Measurements from ENCODE around the gene NAALADL2. TPM values are rescaled to one million over a fixed set of nuclear protein-coding genes. Genes with fewer than 3 reads are reported as not detected.
"Not testable (repeated sequence)": the region's sequence is repeated elsewhere in the genome, so short reads cannot be mapped to it uniquely, and the experiment has no call there.

NAALADL2 gene
- total RNA-seq, 2 experiments from 2014 or later: 0.27 TPM; not detected in 1

- intact Hi-C loops (cut with DNase I, micrococcal nuclease): no loop called here
- Mint-ChIP-seq H3K27me3 (no peaks in the 10 kb centered on the region), H3K4me1 (no peaks in the 10 kb centered on the region), H3K27ac (no peak overlapping the region), H3K36me3 (ENCODE audit: low read depth) (no peaks in the 10 kb centered on the region), H3K4me3 (no peak overlapping the region), H3K9me3 (ENCODE audit: low read depth) (no peaks in the 10 kb centered on the region)
- CTCF ChIA-PET: interaction anchor here (0.7 kb wide), 1 partner anchor 950 kb away, joined by 3 read pairs; no protein-coding TSS in a partner anchor
- ATAC-seq (no peak), DNase-seq (no peak)
- POLR2A ChIA-PET: no interaction called here
These were observed 946.7 kb downstream of the NAALADL2 start for GRCh38 chr3:175805825-175806224.

GRCh38 chr3:175807175-175807574 lies 948.0 kb downstream of the NAALADL2 start:
- Mint-ChIP-seq H3K4me1 (no peaks in the 10 kb centered on the region), H3K27me3 (no peaks in the 10 kb centered on the region), H3K27ac (no peak overlapping the region), H3K9me3 (ENCODE audit: low read depth) (peaks cover 2% of the 10 kb centered on the region), H3K4me3 (no peak overlapping the region), H3K36me3 (ENCODE audit: low read depth) (no peaks in the 10 kb centered on the region)
- ChIA-PET POLR2A (no interaction called here), CTCF (no interaction called here)
- DNase-seq (no peak), ATAC-seq (no peak)
- intact Hi-C loops (cut with DNase I, micrococcal nuclease): no loop called here

DNA sequence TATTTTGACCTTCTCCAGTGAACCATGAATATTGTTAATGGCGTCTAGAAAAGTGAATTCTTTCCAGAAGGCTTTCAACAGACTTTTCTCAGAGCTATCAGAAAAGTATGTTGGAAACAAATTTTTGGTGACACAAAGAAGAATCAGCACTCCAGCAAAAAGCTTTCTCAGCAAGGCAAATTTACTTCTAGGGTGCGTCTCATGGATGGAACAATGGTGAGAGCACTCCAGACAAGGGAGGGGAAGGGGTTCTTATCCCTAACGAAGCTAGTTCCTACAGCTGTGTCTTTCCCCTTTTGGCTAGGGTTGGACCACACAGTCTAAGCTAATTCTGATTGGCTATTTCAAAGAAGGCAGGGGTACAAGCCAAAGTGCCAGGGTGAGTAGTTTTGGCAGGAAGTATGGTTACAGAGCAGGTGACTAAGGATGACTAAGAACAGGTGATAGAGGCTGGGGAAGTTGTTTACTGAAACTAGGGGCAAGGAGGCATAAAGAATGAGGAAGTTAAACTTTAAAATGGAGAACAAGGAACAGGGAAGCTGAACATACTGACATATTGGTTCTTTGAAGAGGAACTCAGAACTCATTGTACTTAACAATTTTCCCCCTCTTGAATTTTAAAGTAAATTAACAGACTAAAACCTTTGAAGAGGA lies 959.8 kb downstream of the NAALADL2 start:
- Mint-ChIP-seq H3K27me3 (no peaks in the 10 kb centered on the region), H3K27ac (no peak overlapping the region), H3K36me3 (ENCODE audit: low read depth) (no peaks in the 10 kb centered on the region), H3K4me3 (no peak overlapping the region), H3K4me1 (no peaks in the 10 kb centered on the region), H3K9me3 (ENCODE audit: low read depth) (peaks cover 23% of the 10 kb centered on the region)
- intact Hi-C loops (cut with DNase I, micrococcal nuclease): no loop called here
- ATAC-seq (no peak), DNase-seq (no peak)
- CTCF ChIA-PET: no interaction called here
- POLR2A ChIA-PET: no interaction called here

- H3K27me3 Mint-ChIP-seq; ATAC-seq; CTCF ChIA-PET; DNase-seq; H3K4me1 Mint-ChIP-seq; POLR2A ChIA-PET; H3K36me3 Mint-ChIP-seq (ENCODE audit: low read depth); H3K27ac Mint-ChIP-seq; intact Hi-C loops (cut with DNase I, micrococcal nuclease); H3K4me3 Mint-ChIP-seq: not testable (repeated sequence)
- H3K9me3 Mint-ChIP-seq (ENCODE audit: low read depth): peaks cover 11% of the 10 kb centered on the region
These were observed 963.8 kb downstream of the NAALADL2 start for GRCh38 chr3:175822766-175823491.

- POLR2A ChIA-PET; DNase-seq; H3K4me3 Mint-ChIP-seq; H3K9me3 Mint-ChIP-seq (ENCODE audit: low read depth); H3K4me1 Mint-ChIP-seq; H3K27ac Mint-ChIP-seq; CTCF ChIA-PET; intact Hi-C loops (cut with DNase I, micrococcal nuclease); H3K36me3 Mint-ChIP-seq (ENCODE audit: low read depth); ATAC-seq; H3K27me3 Mint-ChIP-seq: not testable (repeated sequence)
These were observed 966.0 kb downstream of the NAALADL2 start for GRCh38 chr3:175825016-175825580.

DNA sequence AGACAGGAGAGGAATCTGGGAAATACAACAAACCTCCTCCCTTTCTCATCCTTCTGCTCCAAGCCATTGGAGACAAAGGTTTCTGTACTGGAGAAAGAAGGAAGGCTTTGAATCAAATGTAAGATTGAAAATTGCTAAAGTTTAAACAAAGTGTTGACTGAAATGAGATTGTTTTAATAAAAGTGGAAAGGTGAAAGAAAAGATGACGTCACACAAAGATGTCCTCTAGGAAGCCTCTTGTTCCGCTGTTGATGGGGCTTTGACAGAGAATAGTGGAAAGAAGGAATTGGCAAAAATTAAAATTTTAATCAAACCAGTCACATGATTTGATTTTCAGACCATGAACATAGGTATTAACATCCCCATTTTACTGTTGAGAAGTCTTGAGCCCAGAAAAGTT lies 967.6 kb downstream of the NAALADL2 start:
- no peak for DNase-seq
- Mint-ChIP-seq H3K36me3 (ENCODE audit: low read depth) (no peaks in the 10 kb centered on the region), H3K9me3 (ENCODE audit: low read depth) (peaks cover 3% of the 10 kb centered on the region), H3K4me1 (no peaks in the 10 kb centered on the region), H3K4me3 (no peak overlapping the region), H3K27me3 (no peaks in the 10 kb centered on the region), H3K27ac (no peak overlapping the region)
- ATAC-seq: no peak
- ChIA-PET CTCF (no interaction called here), POLR2A (no interaction called here)
- intact Hi-C loops (cut with DNase I, micrococcal nuclease): no loop called here

- H3K27ac Mint-ChIP-seq; ATAC-seq; CTCF ChIA-PET; DNase-seq; H3K36me3 Mint-ChIP-seq (ENCODE audit: low read depth); H3K27me3 Mint-ChIP-seq; H3K4me1 Mint-ChIP-seq; POLR2A ChIA-PET; H3K9me3 Mint-ChIP-seq (ENCODE audit: low read depth); intact Hi-C loops (cut with DNase I, micrococcal nuclease); H3K4me3 Mint-ChIP-seq: not testable (repeated sequence)
These were observed 970.7 kb downstream of the NAALADL2 start for GRCh38 chr3:175829809-175830208.

DNA sequence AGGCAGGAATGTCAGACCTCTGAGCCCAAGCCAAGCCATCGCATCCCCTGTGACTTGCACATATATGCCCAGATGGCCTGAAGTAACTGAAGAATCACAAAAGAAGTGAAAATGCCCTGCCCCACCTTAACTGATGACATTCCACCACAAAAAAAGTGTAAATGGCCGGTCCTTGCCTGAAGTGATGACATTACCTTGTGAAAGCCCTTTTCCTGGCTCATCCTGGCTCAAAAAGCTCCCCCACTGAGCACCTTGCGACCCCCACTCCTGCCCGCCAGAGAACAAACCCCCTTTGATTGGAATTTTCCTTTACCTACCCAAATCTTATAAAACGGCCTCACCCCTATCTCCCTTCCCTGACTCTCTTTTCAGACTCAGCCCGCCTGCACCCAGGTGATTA lies 976.6 kb downstream of the NAALADL2 start:
- ATAC-seq; H3K4me3 Mint-ChIP-seq; CTCF ChIA-PET; H3K36me3 Mint-ChIP-seq (ENCODE audit: low read depth); H3K4me1 Mint-ChIP-seq; DNase-seq; H3K27ac Mint-ChIP-seq; H3K27me3 Mint-ChIP-seq; H3K9me3 Mint-ChIP-seq (ENCODE audit: low read depth); POLR2A ChIA-PET; intact Hi-C loops (cut with DNase I, micrococcal nuclease): not testable (repeated sequence)

GRCh38 chr3:175836617-175837016 lies 977.5 kb downstream of the NAALADL2 start:
- H3K4me1 Mint-ChIP-seq: no peaks in the 10 kb centered on the region
- no peaks in the 10 kb centered on the region for H3K36me3 Mint-ChIP-seq (ENCODE audit: low read depth)
- no peaks in the 10 kb centered on the region for H3K27me3 Mint-ChIP-seq
- H3K9me3 Mint-ChIP-seq (ENCODE audit: low read depth): no peaks in the 10 kb centered on the region
- H3K4me3 Mint-ChIP-seq: no peak overlapping the region
- ChIA-PET POLR2A (no interaction called here), CTCF (no interaction called here)
- no peak overlapping the region for H3K27ac Mint-ChIP-seq
- intact Hi-C loops (cut with DNase I, micrococcal nuclease): no loop called here
- ATAC-seq: no peak
- DNase-seq: no peak

DNA sequence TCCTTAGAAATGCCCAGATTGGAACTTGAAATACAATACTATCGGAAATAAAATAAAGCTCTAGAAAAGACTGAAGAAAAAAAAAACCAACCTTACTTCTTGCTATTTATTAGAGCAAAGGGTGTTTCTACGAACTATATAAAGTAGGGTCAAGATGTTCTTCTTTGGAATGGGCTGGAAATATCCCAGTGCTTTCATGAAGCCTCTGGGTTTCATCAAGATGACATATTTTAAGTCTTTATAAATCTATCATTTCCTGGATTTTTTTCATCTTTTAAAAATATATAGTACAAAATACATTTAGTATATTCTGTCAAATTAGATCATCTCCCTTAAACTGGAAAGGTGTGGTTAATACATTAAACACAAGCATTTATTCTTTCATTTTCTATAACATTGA lies 978.8 kb downstream of the NAALADL2 start:
- no peak overlapping the region for H3K4me3 Mint-ChIP-seq
- H3K27me3 Mint-ChIP-seq: no peaks in the 10 kb centered on the region

DNA sequence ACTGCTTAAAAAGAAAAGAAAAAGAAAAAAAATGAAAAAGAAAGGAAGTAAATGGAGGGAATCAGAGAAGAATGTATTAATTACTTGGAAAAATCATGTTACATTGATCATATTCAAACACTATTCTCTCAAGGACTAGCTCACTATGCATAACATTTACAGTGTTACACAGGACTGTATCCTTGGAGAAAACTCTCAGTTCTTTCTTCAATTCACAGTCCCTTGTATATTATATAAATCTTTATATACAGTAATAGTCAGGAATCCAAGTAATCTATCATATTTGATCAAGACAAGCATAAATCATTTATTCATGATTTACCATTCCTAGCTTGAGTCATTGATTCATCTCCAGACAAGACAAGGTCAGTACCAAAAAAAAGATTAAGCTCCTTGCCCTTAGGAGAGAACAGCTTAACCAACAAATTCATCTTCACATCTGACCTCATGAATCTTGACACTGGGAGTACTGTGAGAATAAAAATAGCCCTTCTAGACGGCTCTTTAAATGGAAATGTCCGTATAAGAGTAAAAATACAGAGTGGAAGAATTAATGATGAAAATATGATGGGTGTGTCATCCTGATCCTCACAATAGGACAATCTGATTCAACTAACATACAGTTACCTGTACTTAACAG lies 980.4 kb downstream of the NAALADL2 start:
- Mint-ChIP-seq H3K36me3 (ENCODE audit: low read depth) (no peaks in the 10 kb centered on the region), H3K4me3 (no peak overlapping the region), H3K9me3 (ENCODE audit: low read depth) (no peaks in the 10 kb centered on the region), H3K27me3 (no peaks in the 10 kb centered on the region), H3K27ac (no peak overlapping the region), H3K4me1 (no peaks in the 10 kb centered on the region)
- intact Hi-C loops (cut with DNase I, micrococcal nuclease): no loop called here
- no peak for DNase-seq
- POLR2A ChIA-PET: no interaction called here
- ATAC-seq: no peak
- CTCF ChIA-PET: interaction anchor here (0.7 kb wide), 1 partner anchor 25 kb away, joined by 3 read pairs; no protein-coding TSS in a partner anchor

More for the DNA sequence above, 978.8 kb downstream of the NAALADL2 start:
- POLR2A ChIA-PET: no interaction called here
- Mint-ChIP-seq H3K27ac (no peak overlapping the region), H3K4me1 (no peaks in the 10 kb centered on the region), H3K36me3 (ENCODE audit: low read depth) (no peaks in the 10 kb centered on the region), H3K9me3 (ENCODE audit: low read depth) (no peaks in the 10 kb centered on the region)
- intact Hi-C loops (cut with DNase I, micrococcal nuclease): no loop called here
- DNase-seq (no peak), ATAC-seq (no peak)
- CTCF ChIA-PET: no interaction called here

GRCh38 chr3:175851541-175851940 lies 992.4 kb downstream of the NAALADL2 start:
- Mint-ChIP-seq H3K27me3 (no peaks in the 10 kb centered on the region), H3K36me3 (ENCODE audit: low read depth) (no peaks in the 10 kb centered on the region), H3K27ac (no peak overlapping the region), H3K4me3 (no peak overlapping the region), H3K9me3 (ENCODE audit: low read depth) (peaks cover 2% of the 10 kb centered on the region), H3K4me1 (no peaks in the 10 kb centered on the region)
- POLR2A ChIA-PET: no interaction called here
- DNase-seq: no peak
- intact Hi-C loops (cut with DNase I, micrococcal nuclease): no loop called here
- no peak for ATAC-seq
- CTCF ChIA-PET: no interaction called here
